GM06990 (cell line): ENCODE data around the gene BACH1.

Experiments used
- DNase-seq: peaks from one replicate; pipeline ENCODE4 v3.0.0-alpha.2; 2011; ENCODE audit not compliant: insufficient read length; ENCODE audit errors: extremely low read depth
- H3K27me3 ChIP-seq: replicated peaks from 2 replicates; pipeline ENCODE4 v1.6.0; 2011; ENCODE audit warnings: low read length; ENCODE audit not compliant: control insufficient read depth, insufficient read depth
- H3K36me3 ChIP-seq: 2 replicates; pipeline ENCODE4 v1.5.1; 2011; ENCODE audit warnings: low read length; ENCODE audit not compliant: control insufficient read depth, insufficient read depth
- H3K4me3 ChIP-seq: replicated peaks from 2 replicates; pipeline ENCODE4 v1.5.1; 2011; ENCODE audit warnings: low read depth, mild to moderate bottlenecking, control low read depth, low read length
- CTCF ChIP-seq: IDR thresholded peaks from 2 replicates; pipeline ENCODE4 v1.5.1; 2011; ENCODE audit warnings: low read length, control low read depth, mild to moderate bottlenecking, inconsistent platforms; ENCODE audit not compliant: insufficient read depth, poor library complexity, severe bottlenecking

Gene BACH1

GRCh38 chr21:29385934-29386520, 87.3 kb downstream of the BACH1 start:
- no peak for TF ChIP-seq CTCF
- Histone ChIP-seq H3K36me3 (no peaks in the 10 kb centered on the region), H3K4me3 (no peak overlapping the region), H3K27me3 (no peaks in the 10 kb centered on the region)
- no peak for DNase-seq

GRCh38 chr21:29386803-29387202, 88.1 kb downstream of the BACH1 start:
- no peak for DNase-seq
- no peaks in the 10 kb centered on the region for H3K27me3 ChIP-seq
- no peak for TF ChIP-seq CTCF
- H3K36me3 ChIP-seq = no peaks in the 10 kb centered on the region
- no peak overlapping the region for H3K4me3 ChIP-seq

GRCh38 chr21:29387598-29387997, 88.9 kb downstream of the BACH1 start:
- no peak for TF ChIP-seq CTCF
- Histone ChIP-seq H3K27me3 (no peaks in the 10 kb centered on the region), H3K4me3 (no peak overlapping the region), H3K36me3 (no peaks in the 10 kb centered on the region)
- DNase-seq = no peak

GRCh38 chr21:29389136-29389535, 90.4 kb downstream of the BACH1 start:
- Histone ChIP-seq H3K36me3 (no peaks in the 10 kb centered on the region), H3K4me3 (no peak overlapping the region), H3K27me3 (no peaks in the 10 kb centered on the region)
- TF ChIP-seq CTCF = no peak
- DNase-seq = no peak

- no peak overlapping the region for H3K4me3 ChIP-seq
- no peaks in the 10 kb centered on the region for H3K27me3 ChIP-seq
- DNase-seq = no peak
- no peaks in the 10 kb centered on the region for H3K36me3 ChIP-seq
- no peak for TF ChIP-seq CTCF
Observed at GRCh38 chr21:29390778-29391177, 92.1 kb downstream of the BACH1 start.

GRCh38 chr21:29394051-29394450, 95.3 kb downstream of the BACH1 start:
- no peak for TF ChIP-seq CTCF

More at GRCh38 chr21:29394051-29394450, 95.3 kb downstream of the BACH1 start:
- no peak for DNase-seq
- H3K4me3 ChIP-seq = no peak overlapping the region
- H3K27me3 ChIP-seq = no peaks in the 10 kb centered on the region
- H3K36me3 ChIP-seq = no peaks in the 10 kb centered on the region
